Tongue (tissue), 2 donors: Measurements from ENCODE around the gene SFT2D3. TPM values are rescaled to one million over a fixed set of nuclear protein-coding genes. Genes with fewer than 3 reads are reported as not detected.
"Not testable (repeated sequence)": the region's sequence is repeated elsewhere in the genome, so short reads cannot be mapped to it uniquely, and the experiment has no call there.

Experiments used
- DNase-seq: peaks from one replicate; pipeline ENCODE4 v3.0.0-alpha.2; 2015
- total RNA-seq: library from RNA; depleted of rRNA; stranded (reverse); fragments of >200 nt; gene quantifications from one replicate; pipeline ENCODE4 v1.2.3, GENCODE V29; 2014

The SFT2D3 gene
- total RNA-seq, 1 donor from 2014 or later = 11.6 TPM

DNA sequence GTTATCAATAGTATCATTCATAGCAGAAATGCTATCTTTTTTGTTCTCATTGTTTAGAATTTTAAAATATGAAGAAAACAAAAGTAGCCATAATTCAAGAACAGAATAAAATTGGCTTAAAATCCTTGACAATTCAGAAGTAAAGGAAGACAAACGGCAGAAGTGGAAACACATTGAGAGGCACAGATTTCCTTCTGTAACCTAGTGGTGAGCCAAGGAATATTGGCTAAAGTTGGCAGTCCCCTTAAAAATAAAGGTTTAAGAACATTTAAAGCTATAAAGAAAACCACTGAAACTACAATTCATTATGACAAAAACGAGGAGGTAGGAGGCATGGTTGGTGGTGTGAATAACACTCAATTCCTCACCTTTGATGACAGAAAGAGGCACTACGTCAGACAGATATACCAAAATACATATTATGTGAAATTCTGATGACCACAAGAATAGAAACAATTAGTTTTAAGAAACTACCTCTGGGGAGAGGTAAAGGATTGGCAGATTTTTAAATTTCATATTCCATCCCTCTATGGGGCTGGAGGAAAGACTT is 42.3 kb downstream of the SFT2D3 start:
- no peak for DNase-seq

DNA sequence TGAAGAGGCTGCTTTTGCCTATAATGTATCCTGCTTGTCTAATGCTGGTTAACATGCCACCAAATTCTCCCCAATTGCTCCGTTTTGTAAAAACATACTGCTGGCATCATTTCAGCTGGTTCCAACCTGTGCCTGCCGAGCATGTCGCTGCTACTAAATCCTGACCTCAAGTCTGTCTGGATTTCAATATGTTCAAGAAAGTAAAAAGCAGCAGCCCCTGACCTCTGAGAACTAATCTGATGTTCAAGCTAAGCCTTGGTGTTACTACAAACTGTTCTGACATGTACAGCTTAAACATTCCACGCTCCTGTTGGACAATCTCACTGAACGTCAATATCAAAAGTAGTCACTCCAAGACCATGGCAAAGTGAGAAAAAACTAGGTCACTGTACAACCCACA is 46.3 kb downstream of the SFT2D3 start:
- no peak for DNase-seq

DNA sequence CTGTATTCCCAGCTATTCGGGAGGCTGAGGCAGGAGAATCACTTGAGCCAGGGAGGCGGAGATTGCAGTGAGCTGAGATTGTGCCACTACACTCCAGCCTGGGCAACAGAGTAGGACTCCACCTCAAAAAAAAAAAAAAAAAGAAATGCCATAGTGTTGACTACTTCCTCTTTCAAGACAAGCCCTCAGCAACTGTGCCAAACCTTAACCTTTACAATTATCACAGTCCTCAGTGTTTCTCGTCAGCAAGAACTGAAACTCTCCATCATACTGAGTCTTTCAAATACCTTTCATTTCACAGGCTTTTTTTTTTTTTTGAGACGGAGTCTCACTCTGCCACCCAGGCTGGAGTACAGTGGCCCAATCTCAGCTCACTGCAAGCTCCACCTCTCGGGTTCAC is 48.2 kb downstream of the SFT2D3 start:
- DNase-seq = not testable (repeated sequence)

DNA sequence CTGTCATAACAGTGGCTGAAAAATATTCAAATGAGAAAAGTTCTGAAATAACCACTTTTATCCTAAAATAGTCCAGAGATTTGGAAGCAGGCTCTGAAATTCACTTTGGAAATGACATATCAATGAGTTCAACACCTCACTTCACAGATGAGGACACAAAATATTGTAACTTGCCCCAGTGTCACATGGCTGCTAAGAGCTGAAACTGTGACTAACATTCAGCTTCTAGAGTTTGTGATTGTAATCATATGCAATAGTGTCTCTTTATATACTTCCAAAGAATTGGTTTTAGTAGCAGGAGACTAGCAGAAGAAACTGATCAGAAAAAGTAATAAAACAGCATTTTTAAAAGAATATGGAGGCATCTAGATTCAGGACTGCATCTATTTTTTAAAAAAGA is 52.1 kb downstream of the SFT2D3 start:
- no peak for DNase-seq

DNA sequence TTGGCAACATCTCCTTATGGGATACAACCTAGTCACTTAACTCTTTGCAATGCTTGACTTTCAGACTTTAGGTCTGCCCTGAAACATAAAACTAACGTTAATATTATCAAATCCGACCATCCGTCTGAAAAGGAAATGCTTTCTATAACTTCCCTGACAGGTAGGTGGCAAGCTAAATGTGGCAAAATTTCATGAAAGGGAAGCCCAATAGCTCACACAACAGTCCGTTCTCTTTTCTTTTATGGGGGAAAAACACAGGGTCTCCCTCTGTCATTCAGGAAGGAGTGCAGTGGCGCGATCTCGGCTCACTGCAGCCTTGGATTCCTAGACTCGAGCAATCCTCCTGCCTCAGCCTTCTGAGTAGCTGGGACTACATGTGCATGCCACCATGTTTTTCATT is 52.9 kb downstream of the SFT2D3 start:
- DNase-seq = no peak

Other genes with a start within 250 kb of the SFT2D3 start
- gene IWS1, start 175.0 kb upstream of the SFT2D3 start, total RNA-seq = 55.2 TPM
- 1.5 TPM for gene MYO7B, start 165.8 kb upstream of the SFT2D3 start, total RNA-seq
- 0.31 TPM for gene GPR17, start 55.3 kb upstream of the SFT2D3 start, total RNA-seq
- 15.0 TPM for gene LIMS2, start 26.0 kb upstream of the SFT2D3 start, total RNA-seq
- gene WDR33, start 109.7 kb downstream of the SFT2D3 start, total RNA-seq = 54.8 TPM
- 44.9 TPM for gene POLR2D, start 156.7 kb downstream of the SFT2D3 start, total RNA-seq
- gene AMMECR1L, start 184.5 kb downstream of the SFT2D3 start, total RNA-seq = 14.2 TPM